G401.6 (cell line): Measurements from ENCODE around the gene ALDH4A1.

ENCODE experiments used
- FAIRE-seq: peaks from 2 replicates; lab custom pipeline; 2012; peaks lifted over from hg19 to GRCh38; lab: Jason Lieb, UNC

The ALDH4A1 gene, protein sequence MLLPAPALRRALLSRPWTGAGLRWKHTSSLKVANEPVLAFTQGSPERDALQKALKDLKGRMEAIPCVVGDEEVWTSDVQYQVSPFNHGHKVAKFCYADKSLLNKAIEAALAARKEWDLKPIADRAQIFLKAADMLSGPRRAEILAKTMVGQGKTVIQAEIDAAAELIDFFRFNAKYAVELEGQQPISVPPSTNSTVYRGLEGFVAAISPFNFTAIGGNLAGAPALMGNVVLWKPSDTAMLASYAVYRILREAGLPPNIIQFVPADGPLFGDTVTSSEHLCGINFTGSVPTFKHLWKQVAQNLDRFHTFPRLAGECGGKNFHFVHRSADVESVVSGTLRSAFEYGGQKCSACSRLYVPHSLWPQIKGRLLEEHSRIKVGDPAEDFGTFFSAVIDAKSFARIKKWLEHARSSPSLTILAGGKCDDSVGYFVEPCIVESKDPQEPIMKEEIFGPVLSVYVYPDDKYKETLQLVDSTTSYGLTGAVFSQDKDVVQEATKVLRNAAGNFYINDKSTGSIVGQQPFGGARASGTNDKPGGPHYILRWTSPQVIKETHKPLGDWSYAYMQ

DNA sequence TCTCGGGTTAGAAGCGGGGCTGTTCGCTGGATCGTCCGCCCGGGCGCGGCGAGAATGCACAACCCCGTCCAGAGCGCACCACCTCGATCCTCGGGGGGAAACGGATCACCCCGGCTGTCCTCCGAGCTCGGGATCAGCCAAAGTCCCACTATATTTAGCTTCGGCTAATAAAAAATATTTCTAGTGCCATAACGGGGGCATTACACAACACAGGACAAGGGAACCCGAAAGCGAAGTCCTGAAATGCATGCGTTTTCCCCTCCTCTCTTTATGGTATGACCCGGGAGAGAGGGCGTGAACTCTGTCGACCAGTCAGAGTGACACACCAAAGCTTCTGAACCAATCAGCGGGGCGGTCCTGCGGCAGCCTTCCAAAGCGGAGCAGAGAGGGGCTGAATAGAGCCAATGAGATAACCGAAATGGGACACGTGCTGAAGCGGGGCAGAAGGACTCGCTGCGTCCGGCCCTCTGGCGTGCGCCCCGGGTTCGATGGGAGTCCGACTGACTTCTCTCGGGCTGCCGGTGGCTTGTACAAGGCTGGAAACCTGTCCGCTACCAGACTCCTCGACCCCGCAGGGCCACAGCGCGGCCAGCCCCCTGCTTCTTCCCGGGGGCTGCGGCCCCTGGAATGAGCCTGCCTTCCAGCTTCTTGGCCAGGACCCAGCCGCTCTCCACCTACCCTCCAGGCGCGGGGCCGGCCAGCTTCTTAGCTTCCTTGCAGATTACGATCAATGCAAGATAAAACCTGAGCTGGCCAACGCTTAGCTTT lies at the start of gene ALDH4A1:
Gene ALDH4A1 (minus strand): TSS at position 33 of the 768 bp plus-strand sequence. CDS start 32 bp downstream, at position 1.
- peak; percentile 99 for FAIRE-seq

GRCh38 chr1:18951818-18952391 lies 49.5 kb upstream of the ALDH4A1 start:
- no peak for FAIRE-seq

- no peak for FAIRE-seq
These were observed 49.1 kb upstream of the ALDH4A1 start for GRCh38 chr1:18951416-18951815.

DNA sequence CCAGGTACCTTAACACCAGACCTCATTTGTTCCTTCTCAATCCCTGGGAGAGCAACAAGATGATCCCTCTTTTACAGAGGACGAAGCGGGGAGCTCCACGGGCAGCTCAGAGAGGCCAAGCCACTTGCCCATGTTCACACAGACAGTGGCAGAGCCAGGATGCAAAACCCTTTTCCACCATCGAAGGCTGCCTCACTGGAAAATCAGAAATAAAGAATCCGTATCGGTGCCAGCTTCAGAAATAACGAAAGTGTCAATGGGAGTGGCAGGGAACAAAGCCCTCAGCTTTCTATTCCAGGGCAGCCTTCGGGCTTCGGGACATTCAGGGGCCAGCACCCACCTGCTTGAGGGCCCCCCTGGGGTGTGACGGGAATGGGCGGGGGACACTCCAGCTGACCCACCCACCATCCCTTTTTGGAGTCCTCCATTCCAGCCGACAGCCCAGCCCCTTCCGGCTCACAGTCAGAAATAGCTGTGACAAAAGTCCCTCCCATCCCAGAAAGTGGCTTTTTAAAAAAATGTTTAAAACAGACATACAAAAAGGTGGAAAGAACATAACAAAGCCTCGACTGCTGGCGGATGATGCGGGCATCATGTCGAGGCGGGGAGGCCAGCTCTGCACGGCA lies 48.2 kb upstream of the ALDH4A1 start:
- peak; percentile 76 for FAIRE-seq

- FAIRE-seq: no peak
These were observed 47.5 kb upstream of the ALDH4A1 start for GRCh38 chr1:18949686-18950400.

- FAIRE-seq: no peak
These were observed 46.7 kb upstream of the ALDH4A1 start for GRCh38 chr1:18948913-18949685.

- no peak for FAIRE-seq
These were observed 45.9 kb upstream of the ALDH4A1 start for GRCh38 chr1:18948048-18948912.

GRCh38 chr1:18947570-18947969 lies 45.2 kb upstream of the ALDH4A1 start:
- FAIRE-seq: no peak

DNA sequence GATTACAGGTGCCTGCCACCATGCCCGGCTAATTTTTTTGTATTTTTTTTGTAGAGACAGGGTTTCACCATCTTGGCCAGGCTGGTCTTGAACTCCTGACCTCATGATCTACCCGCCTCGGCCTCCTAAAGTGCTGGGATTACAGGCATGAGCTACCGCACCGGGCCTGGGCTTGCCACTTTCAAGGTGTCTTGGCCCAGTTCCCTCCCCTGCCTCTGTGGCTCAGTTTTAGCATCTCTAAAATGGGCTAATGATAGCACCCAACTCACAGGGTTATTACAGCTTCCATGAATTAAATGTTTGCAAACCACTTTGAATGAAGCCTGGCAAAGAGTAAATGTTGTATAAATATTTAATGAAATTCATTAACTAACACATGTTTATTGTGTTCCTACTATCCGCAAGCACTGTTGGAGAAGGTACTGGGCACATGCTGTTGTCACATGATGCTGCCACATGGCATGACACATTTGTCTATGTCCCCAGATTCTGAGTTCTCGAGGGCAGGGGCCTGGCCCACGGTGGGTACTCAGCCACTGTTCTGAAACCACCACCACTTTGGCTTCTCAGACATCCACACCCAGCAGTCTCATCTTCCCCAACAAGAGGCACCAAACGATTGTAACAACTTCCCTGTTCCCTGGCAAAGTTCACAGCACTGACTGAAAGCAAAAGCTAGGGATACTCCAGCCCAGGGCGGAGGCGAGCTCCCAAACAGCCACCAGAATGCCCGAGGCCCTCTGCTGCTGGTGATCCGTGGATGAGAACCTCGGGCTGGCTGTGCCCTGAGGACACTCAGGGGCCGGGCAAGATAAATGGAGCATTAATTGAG lies 44.4 kb upstream of the ALDH4A1 start:
- FAIRE-seq: no peak

DNA sequence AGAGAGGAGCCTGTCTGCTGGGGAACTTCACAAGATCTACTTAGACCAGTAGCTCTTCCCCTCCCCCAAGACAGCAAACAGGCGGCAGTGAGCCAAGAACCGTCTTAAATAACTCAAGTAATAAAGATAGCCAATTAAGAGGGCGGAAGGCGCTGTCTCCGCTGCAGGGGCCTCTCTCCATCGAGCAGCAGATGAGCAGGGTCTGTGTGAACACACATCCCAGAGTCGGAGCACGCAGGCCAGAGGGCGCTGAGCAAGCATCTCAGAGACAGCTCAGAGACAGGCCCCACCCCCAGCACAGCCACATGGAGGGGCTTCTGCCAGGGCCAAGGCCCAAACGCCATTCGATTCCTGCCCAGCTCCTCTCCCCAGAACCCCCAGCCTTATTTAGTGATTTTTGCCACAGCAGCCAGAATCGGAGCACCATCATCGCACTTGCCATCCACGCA lies 43.1 kb upstream of the ALDH4A1 start:
- FAIRE-seq: no peak

DNA sequence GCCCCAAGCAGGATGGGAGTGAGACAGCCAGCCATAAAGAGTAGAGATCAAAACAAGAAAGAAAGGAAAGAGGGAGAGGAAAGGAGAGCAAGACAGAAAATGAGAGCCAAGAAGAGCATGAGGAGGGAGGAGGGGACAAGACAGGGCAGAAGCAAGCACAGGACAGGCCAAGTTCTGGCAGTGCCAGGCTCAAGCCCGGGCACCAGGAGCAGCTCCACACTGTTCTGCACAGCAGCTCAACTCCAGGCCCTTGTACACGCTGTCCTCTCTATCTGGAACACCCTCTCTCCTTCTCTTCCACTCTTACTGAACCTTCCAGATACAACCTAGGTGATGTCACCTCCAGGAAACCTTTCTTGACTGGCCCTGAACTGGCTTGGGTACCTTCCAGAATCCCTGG lies 42.5 kb upstream of the ALDH4A1 start:
- FAIRE-seq: no peak

DNA sequence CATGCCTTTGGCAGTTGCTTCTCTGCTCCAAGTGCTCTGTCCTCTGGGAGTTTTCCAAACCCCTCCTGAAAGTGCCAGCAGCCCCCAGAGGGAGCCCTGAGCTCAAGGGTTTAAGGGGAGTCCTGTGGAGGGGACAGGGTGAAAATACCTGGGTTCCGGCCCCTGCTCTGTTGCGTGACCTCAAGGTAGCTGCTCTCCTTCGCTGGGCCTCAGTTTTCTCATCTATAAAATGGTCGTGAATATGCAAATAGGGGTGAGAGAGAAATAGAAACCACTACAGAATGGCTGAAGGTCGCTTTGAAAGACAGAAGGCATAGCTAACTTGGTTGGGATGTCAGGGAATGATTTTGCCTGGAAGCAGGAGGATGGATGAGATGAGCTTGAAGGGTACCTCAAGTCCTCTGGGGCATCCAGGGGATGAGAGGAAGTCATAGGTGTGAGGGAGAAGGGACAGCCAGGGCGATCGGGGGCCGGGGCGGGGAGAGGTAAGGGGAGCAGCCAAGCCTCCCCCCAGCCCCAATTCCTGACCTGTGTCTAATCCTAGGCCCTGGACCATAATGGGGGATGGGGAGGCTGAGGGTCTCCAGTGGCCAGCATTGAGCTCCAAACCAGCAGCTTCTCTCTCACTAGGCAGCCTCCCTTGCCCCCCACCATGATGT lies 41.7 kb upstream of the ALDH4A1 start:
- no peak for FAIRE-seq

GRCh38 chr1:18943162-18943561 lies 40.8 kb upstream of the ALDH4A1 start:
- no peak for FAIRE-seq

DNA sequence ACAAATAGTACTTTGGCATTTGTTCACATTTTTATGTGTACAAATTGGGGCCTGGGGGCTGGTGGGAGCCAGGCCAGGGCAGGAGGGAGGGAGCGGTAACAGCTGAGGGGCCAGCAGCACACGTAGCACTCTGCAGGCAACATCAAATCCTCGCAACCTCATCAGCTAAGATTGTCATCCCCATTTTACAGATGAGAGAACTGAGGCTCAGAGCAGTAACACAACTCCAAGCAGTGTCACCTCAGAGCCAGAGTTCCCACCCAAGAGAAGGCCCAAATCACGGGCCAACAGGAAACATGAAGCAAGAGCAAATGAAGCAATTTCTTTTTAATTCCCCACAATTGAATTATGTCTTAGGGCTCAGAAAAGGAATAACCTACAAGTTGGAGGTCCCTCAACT lies 40.0 kb upstream of the ALDH4A1 start:
- no peak for FAIRE-seq

DNA sequence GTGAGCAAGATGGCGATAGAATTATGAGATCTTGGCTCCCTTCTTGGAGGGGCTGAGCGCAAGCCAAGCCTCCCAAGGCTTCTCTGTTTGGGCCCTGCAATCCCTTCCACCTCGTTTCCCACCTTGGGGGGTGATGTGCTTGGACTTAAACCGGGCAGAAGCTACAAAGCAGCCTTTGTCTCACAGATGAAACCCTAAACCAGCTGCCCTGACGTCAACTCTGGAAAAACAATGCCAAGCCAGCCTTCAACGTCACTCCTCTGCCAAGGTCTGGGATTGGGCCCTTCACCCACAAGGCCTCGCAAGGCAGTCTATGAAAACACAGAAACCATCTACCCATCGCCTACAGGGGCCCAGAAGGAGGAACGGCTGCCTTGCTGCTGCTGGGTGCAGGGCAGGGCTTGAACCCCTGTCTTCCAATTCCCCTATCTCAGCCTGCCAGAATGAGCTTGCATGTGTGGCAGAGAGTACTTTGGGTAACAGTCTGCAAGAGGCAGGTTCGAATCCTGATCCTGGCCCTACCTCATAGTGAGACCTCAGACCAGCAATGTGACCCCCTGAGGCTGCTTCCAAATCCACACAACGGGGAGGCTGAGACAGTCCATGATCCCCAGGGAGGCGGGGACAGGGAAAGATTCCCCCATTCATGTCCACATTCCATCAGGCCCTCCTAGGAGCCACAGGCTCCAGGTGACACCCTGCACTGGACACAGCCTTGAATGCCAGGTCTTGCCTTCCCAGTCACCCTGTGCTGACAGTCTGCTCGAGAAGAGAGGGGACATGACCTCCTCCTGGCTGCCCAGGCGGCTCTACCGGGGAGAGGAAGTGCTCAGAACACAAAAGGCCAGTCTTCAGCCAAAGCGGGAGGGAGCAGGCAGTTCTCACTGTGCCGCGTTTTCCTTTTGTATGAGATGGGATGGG lies 39.1 kb upstream of the ALDH4A1 start:
- FAIRE-seq: no peak

GRCh38 chr1:18940303-18941020 lies 38.1 kb upstream of the ALDH4A1 start:
- FAIRE-seq: no peak
